Keratinocyte (primary cell): ENCODE measurements around the gene CSNK1D. TPM values are rescaled to one million over a fixed set of nuclear protein-coding genes. Genes with fewer than 3 reads are reported as not detected.
A peak's percentile ranks its signal among the peaks of the same experiment; 100 is the strongest.

Experiments used
- DNase-seq: peaks from one replicate; pipeline ENCODE4 v3.0.0-alpha.2; 2011; ENCODE audit warnings: low read depth, missing footprints, low spot score
- FAIRE-seq: peaks from 2 replicates; lab custom pipeline; 2011; peaks lifted over from hg19 to GRCh38; lab: Jason Lieb, UNC
- H2AFZ ChIP-seq: 2 replicates; pipeline ENCODE4 v1.6.0; 2012; ENCODE audit warnings: low read length, control low read depth, inconsistent platforms; ENCODE audit not compliant: control insufficient read depth
- H3K27ac ChIP-seq: 2 replicates; pipeline ENCODE4 v1.5.1; 2011; ENCODE audit warnings: low read length; ENCODE audit not compliant: control insufficient read depth, insufficient read depth
- H3K27me3 ChIP-seq: 3 replicates; pipeline ENCODE4 v1.6.0; 2011; ENCODE audit warnings: low read length; ENCODE audit not compliant: control insufficient read depth, insufficient read depth; ENCODE audit errors: extremely low read depth
- H3K36me3 ChIP-seq, 2 experiments: 2 replicates in 1 of 2; 3 replicates in 1 of 2; pipeline ENCODE4 v1.5.1; 2011; ENCODE audit warnings: low read length in 2 of 2, mild to moderate bottlenecking in 1 of 2; ENCODE audit not compliant: control insufficient read depth in 2 of 2, insufficient read depth in 2 of 2; ENCODE audit errors: extremely low read depth in 1 of 2
- H3K4me1 ChIP-seq: 3 replicates; pipeline ENCODE4 v1.5.1; 2011; ENCODE audit warnings: low read length; ENCODE audit not compliant: control insufficient read depth, insufficient read depth; ENCODE audit errors: extremely low read depth
- H3K4me2 ChIP-seq: 3 replicates; pipeline ENCODE4 v1.6.0; 2011; ENCODE audit warnings: low read depth, low read length; ENCODE audit not compliant: control insufficient read depth, insufficient read depth; ENCODE audit errors: extremely low read depth
- H3K4me3 ChIP-seq, 3 experiments: fragments of 200-600 bp in 1 of 3; sonication (generic) in 1 of 3; 2 replicates in 2 of 3; 3 replicates in 1 of 3; pipeline ENCODE4 v1.5.1; 2011 to 2016; ENCODE audit warnings: low read length in 3 of 3, mild to moderate bottlenecking in 3 of 3, control low read depth in 2 of 3, inconsistent platforms in 1 of 3, low read depth in 1 of 3, mixed read lengths in 1 of 3, mixed run types in 1 of 3, moderate library complexity in 1 of 3; ENCODE audit not compliant: control insufficient read depth in 2 of 3, insufficient read depth in 2 of 3; ENCODE audit errors: extremely low read depth in 1 of 3
- H3K79me2 ChIP-seq: 2 replicates; pipeline ENCODE4 v1.6.0; 2012; ENCODE audit warnings: low read length; ENCODE audit not compliant: control insufficient read depth, insufficient read depth
- H3K9ac ChIP-seq: 3 replicates; pipeline ENCODE4 v1.6.0; 2011; ENCODE audit warnings: low read length; ENCODE audit not compliant: control insufficient read depth, insufficient read depth; ENCODE audit errors: extremely low read depth
- H3K9me1 ChIP-seq: 3 replicates; pipeline ENCODE4 v1.6.0; 2011; ENCODE audit warnings: low read length; ENCODE audit not compliant: control insufficient read depth, insufficient read depth; ENCODE audit errors: extremely low read depth
- H3K9me3 ChIP-seq: 2 replicates; pipeline ENCODE4 v1.5.1; 2012; ENCODE audit warnings: low read depth, low read length; ENCODE audit not compliant: control insufficient read depth
- H4K20me1 ChIP-seq: 3 replicates; pipeline ENCODE4 v1.6.0; 2011; ENCODE audit warnings: low read length; ENCODE audit not compliant: control insufficient read depth, insufficient read depth; ENCODE audit errors: extremely low read depth
- EZH2 ChIP-seq: IDR thresholded peaks from one replicate; pipeline ENCODE4 v1.6.1; 2012; ENCODE audit warnings: inconsistent platforms, mild to moderate bottlenecking, low read length, moderate library complexity
- dilution Hi-C: fragments of 300-500 bp; cut with MboI; formaldehyde crosslinking; loops from one replicate; pipeline ENCODE4 v1.7.0; 2020; ENCODE audit warnings: low sequenced_read_pairs; ENCODE audit not compliant: extremely low pct_ligation_motif_present
- polyA plus RNA-seq, 5 experiments: library from polyadenylated mRNA; depleted of rRNA in 3 of 5; stranded (reverse) in 3 of 5; stranded (forward) in 1 of 5; unstranded in 1 of 5; fragments of >200 nt; gene quantifications; 1 replicate in 1 of 5; 2 replicates in 3 of 5; 3 replicates in 1 of 5; pipeline versions ENCODE4 v1.2.1 to v1.2.3, GENCODE V29; 2011 to 2012; ENCODE audit warnings: missing spikeins in 2 of 5, low read depth in 1 of 5, low replicate concordance in 1 of 5
- TF ChIP-seq, protein P1 (sequence below), 3 experiments: IDR thresholded peaks in 1 of 3; conservative IDR thresholded peaks in 1 of 3; optimal IDR thresholded peaks in 1 of 3; 2 replicates in 2 of 3; 3 replicates in 1 of 3; pipeline versions ENCODE3 to v1.5.1; 2011; ENCODE audit warnings: low read length in 3 of 3, mild to moderate bottlenecking in 3 of 3, moderate library complexity in 2 of 3, control low read depth in 1 of 3, inconsistent platforms in 1 of 3; ENCODE audit not compliant: insufficient read depth in 2 of 3; ENCODE audit errors: extremely low read depth in 1 of 3

Gene CSNK1D
- polyA plus RNA-seq, 1 donor (not counting 4 experiments of a cell fraction or from before 2014, with no cell fraction given) = 86.0 TPM

DNA sequence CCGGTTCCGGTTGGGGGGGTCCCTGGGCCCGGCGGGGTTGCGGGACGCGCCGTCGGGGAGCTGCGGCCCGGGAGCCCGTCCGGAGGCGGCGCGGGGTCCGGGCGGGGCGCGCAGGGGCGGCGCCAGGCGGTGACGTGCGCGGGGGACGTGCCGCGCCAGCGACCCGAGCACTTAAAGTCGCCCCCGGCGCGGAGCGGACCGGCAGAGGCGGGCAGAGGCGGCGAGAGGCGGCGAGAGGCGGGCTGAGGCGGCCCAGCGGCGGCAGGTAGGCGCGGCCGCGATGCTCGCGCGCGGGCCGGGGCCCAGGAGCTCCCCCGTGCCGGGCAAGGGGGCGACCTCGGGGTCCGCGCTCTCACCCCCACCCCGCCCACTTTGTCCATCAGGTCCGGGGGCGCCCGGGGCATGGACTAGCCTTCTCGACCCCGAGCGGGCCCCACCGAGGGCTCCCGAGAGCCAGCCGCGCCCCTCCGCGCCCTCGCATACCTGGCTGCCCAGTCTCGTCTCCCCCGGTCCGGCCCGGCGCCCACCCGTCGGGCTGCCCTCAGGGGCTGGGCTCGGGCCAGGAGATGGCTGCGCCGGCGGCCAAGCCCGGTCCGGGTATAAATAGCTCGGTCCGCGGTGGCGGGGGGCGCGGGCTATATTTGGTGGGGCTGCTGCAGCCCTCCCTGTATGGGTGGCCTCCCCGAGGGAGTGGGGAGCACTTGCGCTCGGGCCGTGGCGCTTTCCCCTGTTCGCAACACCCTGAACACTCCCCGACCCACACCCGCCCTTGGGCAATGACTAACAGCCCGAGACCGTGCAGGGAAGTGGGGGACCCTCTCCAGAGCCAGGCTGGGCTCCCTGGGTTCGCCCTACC lies 44.4 kb downstream of the CSNK1D start, which contains the start of gene SLC16A3:
Gene SLC16A3 (plus strand): TSS at position 201 of the 856 bp plus-strand sequence. CDS start 6,967 bp downstream, outside the sequence.
- Histone ChIP-seq H3K9me3 (no peaks in the 10 kb centered on the region), H3K4me2 (peak within 1 kb of the TSS; percentile 69), H3K9me1 (no peaks in the 10 kb centered on the region), H3K9ac (peak within 1 kb of the TSS; percentile 76), H3K4me3 (peak within 1 kb of the TSS; percentile 60 to 80 (median 73)), H3K79me2 (no peaks in the 10 kb centered on the region), H3K4me1 (peaks cover 13% of the 10 kb centered on the region), H3K36me3 (no peaks in the 10 kb centered on the region), H4K20me1 (no peaks in the 10 kb centered on the region), H3K27me3 (no peaks in the 10 kb centered on the region), H2AFZ (peak within 1 kb of the TSS; percentile 37), H3K27ac (peak within 1 kb of the TSS; percentile 20)
- FAIRE-seq (no peak), DNase-seq (no peak)
- dilution Hi-C loops = no loop called here
- TF ChIP-seq, protein P1, sequence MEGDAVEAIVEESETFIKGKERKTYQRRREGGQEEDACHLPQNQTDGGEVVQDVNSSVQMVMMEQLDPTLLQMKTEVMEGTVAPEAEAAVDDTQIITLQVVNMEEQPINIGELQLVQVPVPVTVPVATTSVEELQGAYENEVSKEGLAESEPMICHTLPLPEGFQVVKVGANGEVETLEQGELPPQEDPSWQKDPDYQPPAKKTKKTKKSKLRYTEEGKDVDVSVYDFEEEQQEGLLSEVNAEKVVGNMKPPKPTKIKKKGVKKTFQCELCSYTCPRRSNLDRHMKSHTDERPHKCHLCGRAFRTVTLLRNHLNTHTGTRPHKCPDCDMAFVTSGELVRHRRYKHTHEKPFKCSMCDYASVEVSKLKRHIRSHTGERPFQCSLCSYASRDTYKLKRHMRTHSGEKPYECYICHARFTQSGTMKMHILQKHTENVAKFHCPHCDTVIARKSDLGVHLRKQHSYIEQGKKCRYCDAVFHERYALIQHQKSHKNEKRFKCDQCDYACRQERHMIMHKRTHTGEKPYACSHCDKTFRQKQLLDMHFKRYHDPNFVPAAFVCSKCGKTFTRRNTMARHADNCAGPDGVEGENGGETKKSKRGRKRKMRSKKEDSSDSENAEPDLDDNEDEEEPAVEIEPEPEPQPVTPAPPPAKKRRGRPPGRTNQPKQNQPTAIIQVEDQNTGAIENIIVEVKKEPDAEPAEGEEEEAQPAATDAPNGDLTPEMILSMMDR (optimal IDR thresholded peaks at IDR 0.05 in 1 of 3, IDR thresholded peaks at IDR 0.05 in 1 of 3, conservative IDR thresholded peaks at IDR 0.05 in 1 of 3; ENCODE audit: extremely low read depth in 1 of 3, insufficient read depth in 2 of 3, low read length in 3 of 3) = no peak
- no peak for TF ChIP-seq EZH2

DNA sequence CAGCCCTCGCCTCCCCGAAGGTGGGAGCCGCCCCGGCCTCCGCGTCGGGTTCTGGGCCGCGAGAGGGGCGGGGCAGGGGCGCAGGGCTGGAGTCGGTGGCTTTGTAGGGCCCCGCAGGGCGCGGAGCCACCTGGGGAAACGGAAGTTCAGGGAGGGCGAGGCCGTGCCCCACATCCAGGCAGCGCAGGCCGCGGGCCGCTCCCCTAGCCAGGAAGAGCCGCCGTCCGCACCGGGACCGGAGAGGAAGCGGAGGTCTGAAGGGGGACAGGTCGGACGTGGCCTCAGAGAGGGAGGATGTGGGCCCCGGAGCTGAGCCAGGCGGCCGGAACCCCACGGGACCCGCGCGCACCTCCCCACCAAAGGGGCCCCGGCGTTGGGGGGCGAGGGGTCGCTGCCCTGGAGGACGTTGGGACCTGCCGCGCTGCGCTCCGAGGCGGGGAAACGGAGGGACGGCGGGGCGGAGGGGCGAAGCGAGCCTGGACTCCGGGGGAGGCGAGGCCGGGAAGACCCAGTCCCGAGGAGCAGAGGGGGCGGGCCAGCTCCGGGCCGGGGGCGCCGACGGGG lies 45.1 kb downstream of the CSNK1D start:
- Histone ChIP-seq H3K4me3 (peak overlapping the region; percentile 52 to 68 (median 60)), H3K36me3 (no peaks in the 10 kb centered on the region), H3K9me3 (no peaks in the 10 kb centered on the region), H3K9ac (peak overlapping the region; percentile 76), H3K79me2 (no peaks in the 10 kb centered on the region), H4K20me1 (no peaks in the 10 kb centered on the region), H2AFZ (peak overlapping the region; percentile 37), H3K4me1 (peaks cover 13% of the 10 kb centered on the region), H3K4me2 (peak overlapping the region; percentile 69), H3K9me1 (no peaks in the 10 kb centered on the region), H3K27ac (peak overlapping the region; percentile 20), H3K27me3 (no peaks in the 10 kb centered on the region)
- DNase-seq (no peak), FAIRE-seq (no peak)
- dilution Hi-C loops = no loop called here
- TF ChIP-seq EZH2 = no peak
- TF ChIP-seq, protein P1 (optimal IDR thresholded peaks at IDR 0.05 in 1 of 3, IDR thresholded peaks at IDR 0.05 in 1 of 3, conservative IDR thresholded peaks at IDR 0.05 in 1 of 3; ENCODE audit: extremely low read depth in 1 of 3, insufficient read depth in 2 of 3, low read length in 3 of 3) = no peak
